Cerebellar nuclear complex (tissue), 1 donor: Measurements from ENCODE around the gene AHCY.
"Not testable (repeated sequence)": the region's sequence is repeated elsewhere in the genome, so short reads cannot be mapped to it uniquely, and the experiment has no call there.

Experiments
- DNase-seq, 2 experiments: peaks; one replicate each; lab custom pipeline; 2025; lab: John Stamatoyannopoulos, UW

AHCY gene

GRCh38 chr20:34302723-34303533 is at the start of gene AHCY:
TSS of gene AHCY (minus strand) at chr20:34303355. CDS start at chr20:34303270, 85 bp downstream.
- peak; percentile 36 to 88 for DNase-seq

GRCh38 chr20:34350095-34350494 is 46.9 kb upstream of the AHCY start:
- DNase-seq: no peak

- DNase-seq: no peak
Measured at GRCh38 chr20:34347571-34347970, 44.4 kb upstream of the AHCY start.

GRCh38 chr20:34346533-34346865 is 43.3 kb upstream of the AHCY start:
- not testable (repeated sequence) for DNase-seq

- DNase-seq: not testable (repeated sequence)
Measured at GRCh38 chr20:34345839-34346532, 42.8 kb upstream of the AHCY start.

GRCh38 chr20:34345402-34345736 is 42.2 kb upstream of the AHCY start:
- no peak for DNase-seq

- no peak for DNase-seq
Measured at GRCh38 chr20:34344238-34344637, 41.1 kb upstream of the AHCY start.

- DNase-seq: no peak
Measured at GRCh38 chr20:34343458-34344211, 40.5 kb upstream of the AHCY start.

GRCh38 chr20:34341199-34341598 is 38.0 kb upstream of the AHCY start:
- not testable (repeated sequence) for DNase-seq

- not testable (repeated sequence) for DNase-seq
Measured at GRCh38 chr20:34340726-34341125, 37.6 kb upstream of the AHCY start.

GRCh38 chr20:34337982-34338726 is 35.0 kb upstream of the AHCY start:
- no peak for DNase-seq

GRCh38 chr20:34337544-34337943 is 34.4 kb upstream of the AHCY start:
- no peak for DNase-seq

GRCh38 chr20:34334654-34335407 is 31.7 kb upstream of the AHCY start:
- no peak for DNase-seq

- DNase-seq: no peak
Measured at GRCh38 chr20:34333786-34334185, 30.6 kb upstream of the AHCY start.

GRCh38 chr20:34332262-34332920 is 29.2 kb upstream of the AHCY start:
- no peak for DNase-seq

- DNase-seq: no peak
Measured at GRCh38 chr20:34331838-34332237, 28.7 kb upstream of the AHCY start.

- not testable (repeated sequence) for DNase-seq
Measured at GRCh38 chr20:34330861-34331544, 27.8 kb upstream of the AHCY start.

- DNase-seq: no peak
Measured at GRCh38 chr20:34328928-34329677, 25.9 kb upstream of the AHCY start.

GRCh38 chr20:34328207-34328606 is 25.1 kb upstream of the AHCY start:
- DNase-seq: not testable (repeated sequence)
